Measurements from ENCODE around the gene PWWP2B. TPM values are rescaled to one million over a fixed set of nuclear protein-coding genes. Genes with fewer than 3 reads are reported as not detected.
A peak's percentile ranks its signal among the peaks of the same experiment; 100 is the strongest.

The PWWP2B gene
- total RNA-seq, 3 donors from 2014 or later: 3.3 to 4.3 (median 4.1) TPM

DNA sequence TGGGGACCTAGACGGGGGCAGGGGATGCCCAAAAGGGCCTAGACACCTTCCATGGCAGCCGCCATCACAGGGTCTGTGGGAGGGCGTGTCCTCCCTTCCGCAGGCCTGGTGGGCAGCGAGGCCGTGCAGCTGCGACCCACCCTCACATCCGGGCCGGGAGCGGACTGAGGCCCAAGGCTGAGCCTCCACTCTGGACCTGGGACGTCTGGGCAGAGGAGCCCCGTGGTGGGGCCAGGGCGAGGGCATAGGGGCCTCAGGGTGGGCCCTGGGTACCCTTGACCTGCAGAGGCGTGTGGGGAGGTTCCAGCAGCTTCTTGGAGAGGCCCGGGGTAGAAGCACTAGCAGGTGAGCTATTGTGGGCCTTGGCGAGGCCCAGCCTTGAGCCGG lies 49.2 kb downstream of the PWWP2B start:
- DNase-seq (no peak), ATAC-seq (no peak)
- H3K36me3 Mint-ChIP-seq (ENCODE audit: insufficient read depth): no peaks in the 10 kb centered on the region
- H3K27me3 Mint-ChIP-seq (ENCODE audit: low read depth): no peaks in the 10 kb centered on the region
- H3K9me3 Mint-ChIP-seq: no peaks in the 10 kb centered on the region
- peaks cover 35% of the 10 kb centered on the region for H3K4me1 Mint-ChIP-seq (ENCODE audit: low read depth)
- H3K4me3 Mint-ChIP-seq: peak overlapping the region; percentile 50

DNA sequence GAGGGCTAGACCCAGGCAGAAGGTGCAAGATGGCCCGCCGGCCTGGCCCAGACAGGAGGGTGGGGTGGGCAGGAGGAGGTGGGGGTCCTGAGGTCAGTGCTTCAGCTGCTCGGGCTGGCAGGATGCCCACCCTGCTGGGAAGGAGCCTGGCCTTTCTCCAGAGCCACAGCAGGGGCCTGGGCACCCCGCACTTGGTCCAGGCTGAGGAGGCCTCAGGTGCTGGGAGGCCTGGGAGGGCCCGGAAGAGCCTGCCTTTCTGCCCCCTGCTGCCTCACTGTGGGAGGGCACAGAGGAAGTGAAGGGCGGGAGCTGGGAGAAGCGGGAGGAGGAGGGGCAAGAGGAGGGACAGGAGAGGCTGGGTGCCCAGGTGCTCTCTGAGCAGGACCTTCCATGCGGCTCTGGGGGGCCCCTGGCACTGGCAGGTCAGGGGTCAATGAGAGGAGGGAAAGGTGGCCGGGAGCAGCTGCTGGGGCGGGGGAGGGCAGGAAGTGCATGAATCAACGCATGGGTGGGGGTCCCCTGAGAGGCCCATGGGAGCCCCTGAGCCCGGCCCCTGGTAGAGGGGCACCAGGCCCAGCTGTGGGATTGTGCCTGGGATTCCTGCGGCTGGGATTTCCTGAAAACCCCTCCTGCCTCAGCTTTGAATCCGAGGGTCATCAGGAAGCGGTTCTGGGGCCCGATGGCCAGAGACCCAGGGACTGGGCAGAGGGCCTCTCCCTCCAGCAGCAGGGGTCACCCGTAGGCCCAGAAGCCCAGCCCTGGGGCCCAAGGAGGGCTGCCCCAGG lies 49.9 kb downstream of the PWWP2B start:
- Mint-ChIP-seq H3K9me3 (no peaks in the 10 kb centered on the region), H3K4me1 (ENCODE audit: low read depth) (peaks cover 40% of the 10 kb centered on the region), H3K36me3 (ENCODE audit: insufficient read depth) (no peaks in the 10 kb centered on the region), H3K27me3 (ENCODE audit: low read depth) (no peaks in the 10 kb centered on the region), H3K4me3 (peak overlapping the region; percentile 72)
- ATAC-seq (peak; percentile 52 to 67), DNase-seq (peak; percentile 60)

DNA sequence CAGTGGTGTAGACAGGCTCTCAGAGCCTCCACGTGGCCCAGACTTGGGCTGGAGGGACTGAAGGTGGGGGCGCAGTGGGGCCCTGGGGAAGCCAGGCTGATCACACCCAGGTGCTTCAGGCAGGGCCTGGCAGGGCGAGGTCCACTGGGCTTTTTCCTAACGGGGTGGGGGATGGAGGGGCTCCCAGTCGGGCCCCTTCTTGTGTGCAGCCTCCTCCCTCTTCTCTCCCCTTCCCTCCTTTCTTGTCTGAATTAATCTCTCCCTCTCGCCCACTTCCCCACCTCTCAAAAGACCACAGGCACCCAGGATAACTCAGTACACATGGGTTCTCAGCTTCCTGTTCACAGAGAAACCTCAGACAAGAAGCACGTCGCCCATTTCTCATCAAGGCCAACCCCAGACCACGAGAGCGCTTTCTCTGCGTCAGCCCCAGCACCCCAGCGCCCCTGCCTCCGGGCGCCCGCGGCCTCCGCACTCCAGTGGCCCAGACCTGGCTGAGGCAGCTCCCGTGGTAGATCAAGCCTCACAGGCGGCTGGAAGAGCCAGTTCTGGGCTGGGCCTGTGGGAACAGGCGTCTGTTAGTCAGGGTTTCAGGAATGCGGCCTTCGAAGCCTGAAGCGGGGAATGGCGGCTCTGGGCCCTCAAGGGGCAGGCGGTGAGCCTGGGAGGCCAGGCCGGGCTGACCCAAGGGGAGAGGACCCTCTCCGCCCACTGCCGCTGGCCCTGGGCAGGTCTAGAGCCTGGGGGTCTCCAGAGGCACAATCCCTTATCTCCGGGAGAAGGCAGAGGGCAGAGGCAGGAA lies 50.6 kb downstream of the PWWP2B start:
- ATAC-seq: peak; percentile 68 to 69
- Mint-ChIP-seq H3K4me1 (ENCODE audit: low read depth) (peaks cover 41% of the 10 kb centered on the region), H3K36me3 (ENCODE audit: insufficient read depth) (no peaks in the 10 kb centered on the region), H3K4me3 (peak overlapping the region; percentile 72), H3K27me3 (ENCODE audit: low read depth) (no peaks in the 10 kb centered on the region), H3K9me3 (no peaks in the 10 kb centered on the region)
- DNase-seq: peak; percentile 66

DNA sequence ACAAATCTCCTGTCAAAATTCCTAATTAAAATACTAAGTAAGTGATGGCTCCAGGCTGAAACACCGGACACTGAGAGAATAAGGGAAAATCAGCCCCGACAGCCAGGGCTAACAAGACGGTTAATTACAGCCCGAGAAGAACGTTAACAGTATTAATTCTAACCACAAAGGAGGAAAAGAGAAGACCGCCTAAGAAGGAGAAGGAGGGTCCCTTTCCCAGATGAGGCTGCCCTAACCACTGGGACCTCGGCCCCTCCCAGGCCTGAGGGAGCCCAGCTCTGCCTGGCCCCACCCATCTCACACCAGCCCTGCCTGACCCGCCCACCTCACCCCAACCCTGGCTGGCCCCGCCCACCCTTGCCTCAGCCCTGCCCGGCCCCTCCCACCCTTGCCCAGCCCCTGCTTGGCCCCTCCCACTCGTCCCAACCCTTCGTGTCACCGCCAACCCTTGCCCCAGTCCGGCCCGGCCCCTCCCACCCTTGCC lies 51.3 kb downstream of the PWWP2B start:
- Mint-ChIP-seq H3K36me3 (ENCODE audit: insufficient read depth) (no peaks in the 10 kb centered on the region), H3K9me3 (no peaks in the 10 kb centered on the region), H3K4me1 (ENCODE audit: low read depth) (peaks cover 45% of the 10 kb centered on the region), H3K27me3 (ENCODE audit: low read depth) (no peaks in the 10 kb centered on the region), H3K4me3 (no peak overlapping the region)
- no peak for ATAC-seq
- no peak for DNase-seq

DNA sequence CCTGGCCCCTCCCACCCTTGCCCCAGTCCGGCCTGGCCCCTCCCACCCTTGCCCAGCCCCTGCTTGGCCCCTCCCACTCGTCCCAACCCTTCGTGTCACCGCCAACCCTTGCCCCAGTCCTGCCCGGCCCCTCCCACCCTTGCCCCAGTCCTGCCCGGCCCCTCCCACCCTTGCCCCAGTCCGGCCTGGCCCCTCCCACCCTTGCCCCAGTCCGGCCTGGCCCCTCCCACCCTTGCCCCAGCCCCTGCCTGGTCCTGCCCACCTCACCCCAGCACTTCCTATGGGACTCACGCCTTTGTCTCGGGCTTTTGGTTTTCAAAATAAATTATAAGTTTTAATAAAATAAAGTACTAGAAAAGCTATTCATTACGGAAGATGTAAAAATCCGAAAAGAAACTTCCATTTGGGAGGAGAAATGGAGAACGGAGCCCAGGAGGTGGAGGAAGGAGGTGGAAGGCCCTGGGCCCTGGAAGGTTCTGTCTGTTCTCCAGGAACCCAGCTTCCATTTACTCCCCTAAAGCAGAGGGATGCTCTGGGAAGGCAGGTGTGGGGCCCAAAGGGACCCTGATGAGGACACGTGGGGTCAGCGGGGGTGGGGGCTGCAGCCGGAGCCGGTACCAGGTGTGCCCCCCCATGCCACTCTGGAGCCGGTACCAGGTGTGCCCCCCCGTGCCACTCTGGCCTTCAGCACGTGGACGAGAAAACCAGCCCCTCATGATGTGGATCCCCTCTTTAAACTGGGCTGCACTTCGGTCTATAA lies 52.2 kb downstream of the PWWP2B start:
- Mint-ChIP-seq H3K4me3 (no peak overlapping the region), H3K36me3 (ENCODE audit: insufficient read depth) (no peaks in the 10 kb centered on the region), H3K9me3 (no peaks in the 10 kb centered on the region), H3K27me3 (ENCODE audit: low read depth) (no peaks in the 10 kb centered on the region), H3K4me1 (ENCODE audit: low read depth) (peaks cover 44% of the 10 kb centered on the region)
- ATAC-seq (no peak), DNase-seq (no peak)

DNA sequence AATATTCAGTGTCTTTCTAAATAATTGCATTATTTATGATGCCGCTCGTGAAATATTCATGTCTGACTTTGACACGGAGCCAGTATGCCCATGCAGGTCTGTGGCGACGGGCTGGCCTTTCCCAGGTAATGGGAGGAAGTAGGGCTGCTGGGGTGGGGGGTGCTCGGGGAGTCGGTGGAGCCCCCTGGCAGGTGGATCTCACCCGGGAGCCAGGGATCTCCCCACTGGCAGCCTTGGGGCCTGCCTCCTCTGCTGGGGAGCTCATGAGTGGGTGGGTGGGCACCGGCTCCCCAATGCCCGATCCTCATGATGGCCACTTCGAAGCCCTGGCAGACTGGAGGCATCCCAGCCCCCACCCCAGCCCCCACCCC lies 52.8 kb downstream of the PWWP2B start:
- Mint-ChIP-seq H3K27me3 (ENCODE audit: low read depth) (no peaks in the 10 kb centered on the region), H3K9me3 (no peaks in the 10 kb centered on the region), H3K4me3 (no peak overlapping the region), H3K36me3 (ENCODE audit: insufficient read depth) (no peaks in the 10 kb centered on the region), H3K4me1 (ENCODE audit: low read depth) (peaks cover 41% of the 10 kb centered on the region)
- DNase-seq: no peak
- no peak for ATAC-seq

DNA sequence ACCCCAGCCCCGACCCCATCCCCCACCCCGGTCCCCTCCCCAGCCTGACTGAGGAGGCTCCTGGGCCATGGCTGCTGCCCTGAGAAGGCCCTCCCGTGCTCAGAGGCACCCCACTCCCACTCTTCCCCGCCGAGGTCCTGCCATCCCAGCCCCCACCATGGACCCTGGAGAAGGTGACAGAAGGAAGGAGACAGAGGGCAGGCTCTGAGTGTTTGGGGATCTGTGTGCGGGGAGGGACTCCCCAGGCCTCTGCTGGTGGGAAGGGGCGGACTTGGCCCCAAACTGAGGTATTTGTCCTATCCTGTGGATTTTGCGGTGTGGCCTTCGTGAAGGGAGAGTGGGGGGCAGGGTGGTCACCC lies 53.4 kb downstream of the PWWP2B start:
- Mint-ChIP-seq H3K9me3 (no peaks in the 10 kb centered on the region), H3K4me1 (ENCODE audit: low read depth) (peaks cover 35% of the 10 kb centered on the region), H3K27me3 (ENCODE audit: low read depth) (no peaks in the 10 kb centered on the region), H3K4me3 (no peak overlapping the region), H3K36me3 (ENCODE audit: insufficient read depth) (no peaks in the 10 kb centered on the region)
- no peak for DNase-seq
- ATAC-seq: no peak

DNA sequence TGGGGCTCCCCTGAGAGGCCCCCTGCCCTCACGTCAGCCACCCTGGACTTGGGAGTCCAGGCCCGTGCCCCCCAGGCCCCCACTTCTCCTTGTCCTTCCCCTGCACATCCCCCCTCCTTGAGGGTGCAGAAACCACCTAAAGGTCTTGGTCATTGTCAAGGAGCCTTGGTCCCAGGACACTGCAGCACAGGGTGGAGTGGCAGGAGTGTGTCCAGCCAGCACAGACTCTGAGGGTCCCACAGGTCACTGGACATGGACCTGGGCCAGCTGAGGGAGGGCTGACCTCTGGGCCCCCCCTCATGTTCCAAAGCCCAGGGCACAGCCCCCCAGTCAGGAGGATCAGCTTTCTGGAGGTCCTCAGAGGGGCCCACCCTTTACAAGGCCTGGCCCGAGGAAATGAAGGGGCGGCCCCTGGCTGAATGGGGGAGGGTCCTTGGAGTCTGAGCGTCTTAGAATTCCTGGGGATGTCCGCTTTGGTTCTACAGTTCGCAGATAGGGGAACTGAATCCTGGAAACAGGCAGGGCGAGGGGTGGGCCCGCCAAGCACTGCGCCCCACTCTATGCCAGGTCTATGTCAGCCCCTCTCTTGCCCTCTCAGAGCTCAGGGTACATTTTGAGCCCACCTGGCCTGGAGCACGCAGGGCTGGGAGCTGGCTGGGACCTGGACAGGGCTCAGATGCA lies 54.0 kb downstream of the PWWP2B start:
- Mint-ChIP-seq H3K9me3 (no peaks in the 10 kb centered on the region), H3K4me1 (ENCODE audit: low read depth) (peaks cover 35% of the 10 kb centered on the region), H3K27me3 (ENCODE audit: low read depth) (no peaks in the 10 kb centered on the region), H3K4me3 (no peak overlapping the region), H3K36me3 (ENCODE audit: insufficient read depth) (no peaks in the 10 kb centered on the region)
- DNase-seq (no peak), ATAC-seq (no peak)

DNA sequence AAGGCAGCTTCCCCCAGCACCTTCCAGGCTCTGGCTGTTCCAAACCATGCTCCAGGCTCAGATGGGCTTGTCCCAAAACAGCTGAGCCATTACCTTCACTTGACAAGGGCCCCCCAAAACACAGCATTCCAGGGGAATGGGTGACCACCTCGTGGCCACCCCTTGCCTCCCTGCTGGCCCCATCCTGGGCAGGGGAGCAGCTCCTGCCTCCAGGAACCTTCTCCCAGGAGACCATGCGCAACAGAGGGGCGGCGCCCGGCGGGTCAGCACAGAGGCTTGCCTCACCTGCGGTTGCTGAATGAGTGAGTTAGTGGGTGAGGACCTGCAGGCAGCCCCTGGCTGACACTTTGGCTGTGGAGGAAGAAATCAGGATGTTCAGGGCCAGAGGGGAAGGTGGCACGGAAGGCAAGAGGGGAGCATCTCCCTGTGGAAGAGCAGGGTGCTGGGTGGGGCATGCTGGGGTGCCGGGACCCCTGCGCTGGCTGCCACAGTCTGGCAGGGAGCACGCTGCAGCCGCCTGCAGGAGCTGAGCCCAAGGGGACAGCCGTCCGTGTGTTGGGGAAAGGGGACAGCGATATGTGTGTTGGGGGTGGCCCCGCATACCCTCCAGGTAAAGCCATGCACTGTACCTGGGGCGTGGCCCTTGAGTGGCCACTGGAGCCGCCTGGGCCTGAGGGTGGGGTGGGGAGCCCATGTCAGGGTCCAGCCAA lies 54.7 kb downstream of the PWWP2B start:
- Mint-ChIP-seq H3K9me3 (no peaks in the 10 kb centered on the region), H3K27me3 (ENCODE audit: low read depth) (no peaks in the 10 kb centered on the region), H3K4me1 (ENCODE audit: low read depth) (peaks cover 30% of the 10 kb centered on the region), H3K36me3 (ENCODE audit: insufficient read depth) (no peaks in the 10 kb centered on the region), H3K4me3 (no peak overlapping the region)
- ATAC-seq (no peak), DNase-seq (no peak)

DNA sequence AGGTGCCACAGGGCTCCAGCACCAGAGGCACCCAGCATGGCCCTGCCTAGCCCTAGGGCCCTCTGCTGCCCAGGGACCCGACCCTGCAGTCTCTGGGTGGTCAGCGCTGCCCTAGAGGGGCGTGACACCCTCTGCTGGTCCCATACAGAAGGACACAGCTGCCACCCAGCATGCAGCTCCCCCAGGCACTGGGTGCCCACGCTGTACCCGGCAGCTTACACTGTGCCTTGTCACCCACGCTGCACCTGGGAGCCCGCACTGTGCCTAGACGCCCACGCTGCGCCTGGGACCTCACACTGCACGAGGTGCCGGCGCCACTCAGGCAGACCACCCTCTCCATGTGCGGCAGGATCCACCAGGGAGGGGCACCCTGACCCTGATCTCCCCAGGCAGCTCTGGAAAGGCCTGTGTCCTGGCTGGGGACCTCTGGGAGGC lies 55.2 kb downstream of the PWWP2B start:
- peaks cover 26% of the 10 kb centered on the region for H3K4me1 Mint-ChIP-seq (ENCODE audit: low read depth)
- H3K36me3 Mint-ChIP-seq (ENCODE audit: insufficient read depth): no peaks in the 10 kb centered on the region
- H3K9me3 Mint-ChIP-seq: no peaks in the 10 kb centered on the region
- DNase-seq (peak; percentile 52), ATAC-seq (peak in 1 of 2 donors; percentile 15)
- no peak overlapping the region for H3K4me3 Mint-ChIP-seq
- no peaks in the 10 kb centered on the region for H3K27me3 Mint-ChIP-seq (ENCODE audit: low read depth)

DNA sequence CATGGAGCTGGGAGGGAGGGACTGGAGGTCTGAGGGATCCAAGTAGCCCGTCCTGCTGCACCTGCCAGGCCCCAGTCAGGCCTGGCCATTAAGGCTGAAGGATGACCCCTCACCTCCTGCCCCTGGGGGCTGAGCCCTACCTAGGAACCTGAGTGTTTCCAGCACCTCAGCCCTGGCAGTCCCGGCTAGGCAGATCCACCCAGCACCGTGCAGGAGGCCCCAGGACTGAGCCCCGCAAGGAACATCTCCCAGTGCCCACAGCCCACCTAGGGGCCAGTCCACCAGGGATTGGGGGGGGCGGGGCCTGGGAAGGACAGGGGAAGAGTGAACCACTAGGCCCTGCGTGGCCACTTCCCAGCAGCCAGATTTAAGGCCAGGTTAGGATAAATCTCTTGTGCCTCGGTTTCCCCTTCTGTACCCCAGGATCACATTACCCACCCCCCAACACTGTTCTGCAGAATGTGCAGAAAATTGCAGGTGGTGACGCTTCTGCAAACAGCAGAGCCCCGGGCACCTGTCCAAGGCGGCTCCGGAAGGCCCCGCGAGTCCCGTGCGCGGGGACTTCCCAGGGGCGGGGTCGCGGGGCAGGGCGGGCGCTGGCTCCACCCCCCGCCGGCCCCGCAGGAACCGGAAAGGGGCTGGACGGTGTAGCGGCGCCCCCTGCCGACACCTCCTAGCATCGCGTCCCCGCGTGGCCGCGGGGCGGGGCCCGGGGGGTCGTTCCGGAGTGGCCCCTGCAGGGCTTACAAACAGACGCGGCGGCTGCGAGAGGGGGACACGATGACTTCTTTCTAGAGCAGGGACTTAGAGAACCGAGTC lies 55.9 kb downstream of the PWWP2B start:
- Mint-ChIP-seq H3K9me3 (no peaks in the 10 kb centered on the region), H3K4me1 (ENCODE audit: low read depth) (peaks cover 20% of the 10 kb centered on the region), H3K27me3 (ENCODE audit: low read depth) (no peaks in the 10 kb centered on the region), H3K4me3 (no peak overlapping the region), H3K36me3 (ENCODE audit: insufficient read depth) (no peaks in the 10 kb centered on the region)
- DNase-seq: peak; percentile 90
- ATAC-seq: peak; percentile 92 to 93

DNA sequence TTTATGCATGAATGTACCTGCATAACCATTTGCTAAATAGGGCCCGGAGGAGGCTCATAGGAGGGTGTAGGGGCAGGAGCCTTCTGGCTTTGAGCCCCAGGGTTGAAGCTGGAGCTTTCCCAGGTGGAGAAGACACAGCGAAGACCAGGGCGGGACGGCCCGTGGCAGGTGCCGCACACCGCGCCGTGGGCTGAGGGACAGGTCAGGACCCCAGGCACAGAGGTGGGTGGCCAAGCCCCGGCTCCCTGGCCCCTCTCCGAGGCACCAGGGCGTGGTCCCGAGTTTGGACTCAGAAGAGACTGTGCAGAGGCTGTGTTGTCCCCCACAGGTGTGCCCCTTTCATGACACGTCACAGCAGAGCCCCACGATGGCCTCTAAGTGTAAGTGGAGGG lies 56.5 kb downstream of the PWWP2B start:
- ATAC-seq (peak in 1 of 2 donors; percentile 24), DNase-seq (no peak)
- no peaks in the 10 kb centered on the region for H3K9me3 Mint-ChIP-seq
- H3K4me1 Mint-ChIP-seq (ENCODE audit: low read depth): peaks cover 17% of the 10 kb centered on the region
- H3K27me3 Mint-ChIP-seq (ENCODE audit: low read depth): no peaks in the 10 kb centered on the region
- H3K4me3 Mint-ChIP-seq: no peak overlapping the region
- no peaks in the 10 kb centered on the region for H3K36me3 Mint-ChIP-seq (ENCODE audit: insufficient read depth)

Measured in activated T-cell treated with anti-CD3 and anti-CD28 coated beads, Interleukin-2, amount 50 U/mL, for 4 hours (primary cell).